Chondrocyte (in vitro differentiated cells): ENCODE data around the gene GOLGA6L7. TPM values are rescaled to one million over a fixed set of nuclear protein-coding genes. Genes with fewer than 3 reads are reported as not detected.

ENCODE experiments used
- DNase-seq: peaks from one replicate; pipeline ENCODE4 v3.0.0; 2021; ENCODE audit warnings: mixed read lengths, low spot score
- H3K27ac Mint-ChIP-seq: one replicate; pipeline ENCODE4 v1.8.0; 2021; ENCODE audit warnings: mild to moderate bottlenecking, moderate library complexity, mixed read lengths; ENCODE audit not compliant: unreplicated experiment
- H3K27me3 Mint-ChIP-seq: 2 replicates; pipeline ENCODE4 v1.8.0; 2021; ENCODE audit warnings: low read depth, mixed read lengths
- H3K36me3 Mint-ChIP-seq: 2 replicates; pipeline ENCODE4 v1.8.0; 2021; ENCODE audit warnings: low read depth, mixed read lengths
- H3K4me1 Mint-ChIP-seq: 2 replicates; pipeline ENCODE4 v1.8.0; 2021; ENCODE audit warnings: low read depth, mild to moderate bottlenecking, mixed read lengths
- H3K4me3 Mint-ChIP-seq: one replicate; pipeline ENCODE4 v1.8.0; 2021; ENCODE audit warnings: mild to moderate bottlenecking, moderate library complexity, mixed read lengths; ENCODE audit not compliant: unreplicated experiment
- H3K9me3 Mint-ChIP-seq: 2 replicates; pipeline ENCODE4 v1.8.0; 2021; ENCODE audit warnings: low read depth, mixed read lengths
- total RNA-seq: library from RNA; stranded (reverse); gene quantifications from 3 replicates; pipeline ENCODE4 v1.2.1, GENCODE V29; 2021
- TF ChIP-seq, protein P1 (sequence below): fragments of 200-600 bp; sonication (generic); IDR thresholded peaks from 2 replicates; pipeline ENCODE4 v1.5.0; 2021; ENCODE audit warnings: antibody characterized with exemption, mild to moderate bottlenecking, moderate library complexity

GOLGA6L7 gene
- total RNA-seq, 1 donor from 2014 or later = not detected

- peaks cover 50% of the 10 kb centered on the region for H3K4me1 Mint-ChIP-seq
- no peak for DNase-seq
- H3K27me3 Mint-ChIP-seq = no peaks in the 10 kb centered on the region
- TF ChIP-seq, protein P1, sequence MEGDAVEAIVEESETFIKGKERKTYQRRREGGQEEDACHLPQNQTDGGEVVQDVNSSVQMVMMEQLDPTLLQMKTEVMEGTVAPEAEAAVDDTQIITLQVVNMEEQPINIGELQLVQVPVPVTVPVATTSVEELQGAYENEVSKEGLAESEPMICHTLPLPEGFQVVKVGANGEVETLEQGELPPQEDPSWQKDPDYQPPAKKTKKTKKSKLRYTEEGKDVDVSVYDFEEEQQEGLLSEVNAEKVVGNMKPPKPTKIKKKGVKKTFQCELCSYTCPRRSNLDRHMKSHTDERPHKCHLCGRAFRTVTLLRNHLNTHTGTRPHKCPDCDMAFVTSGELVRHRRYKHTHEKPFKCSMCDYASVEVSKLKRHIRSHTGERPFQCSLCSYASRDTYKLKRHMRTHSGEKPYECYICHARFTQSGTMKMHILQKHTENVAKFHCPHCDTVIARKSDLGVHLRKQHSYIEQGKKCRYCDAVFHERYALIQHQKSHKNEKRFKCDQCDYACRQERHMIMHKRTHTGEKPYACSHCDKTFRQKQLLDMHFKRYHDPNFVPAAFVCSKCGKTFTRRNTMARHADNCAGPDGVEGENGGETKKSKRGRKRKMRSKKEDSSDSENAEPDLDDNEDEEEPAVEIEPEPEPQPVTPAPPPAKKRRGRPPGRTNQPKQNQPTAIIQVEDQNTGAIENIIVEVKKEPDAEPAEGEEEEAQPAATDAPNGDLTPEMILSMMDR = no peak
- no peaks in the 10 kb centered on the region for H3K9me3 Mint-ChIP-seq
- H3K36me3 Mint-ChIP-seq = no peaks in the 10 kb centered on the region
- H3K27ac Mint-ChIP-seq = no peak overlapping the region
- H3K4me3 Mint-ChIP-seq = no peak overlapping the region
Measured at GRCh38 chr15:28889346-28889745, 40.9 kb upstream of the GOLGA6L7 start.

GRCh38 chr15:28888900-28889299 is 40.5 kb upstream of the GOLGA6L7 start:
- peak; percentile 77 for DNase-seq
- H3K27ac Mint-ChIP-seq = no peak overlapping the region
- H3K4me3 Mint-ChIP-seq = no peak overlapping the region
- H3K4me1 Mint-ChIP-seq = peaks cover 50% of the 10 kb centered on the region
- no peaks in the 10 kb centered on the region for H3K27me3 Mint-ChIP-seq
- H3K36me3 Mint-ChIP-seq = no peaks in the 10 kb centered on the region
- TF ChIP-seq, protein P1 = no peak
- no peaks in the 10 kb centered on the region for H3K9me3 Mint-ChIP-seq

- Mint-ChIP-seq H3K9me3 (no peaks in the 10 kb centered on the region), H3K4me3 (no peak overlapping the region), H3K36me3 (no peaks in the 10 kb centered on the region), H3K4me1 (peaks cover 49% of the 10 kb centered on the region), H3K27ac (no peak overlapping the region), H3K27me3 (no peaks in the 10 kb centered on the region)
- DNase-seq = peak; percentile 72
- TF ChIP-seq, protein P1 = no peak
Measured at GRCh38 chr15:28888302-28888894, 40.0 kb upstream of the GOLGA6L7 start.

- H3K9me3 Mint-ChIP-seq = no peaks in the 10 kb centered on the region
- no peak overlapping the region for H3K27ac Mint-ChIP-seq
- no peaks in the 10 kb centered on the region for H3K27me3 Mint-ChIP-seq
- peak overlapping the region; percentile 70 for H3K4me3 Mint-ChIP-seq
- peak; percentile 86 for DNase-seq
- H3K4me1 Mint-ChIP-seq = peaks cover 41% of the 10 kb centered on the region
- TF ChIP-seq, protein P1 = no peak
- no peaks in the 10 kb centered on the region for H3K36me3 Mint-ChIP-seq
Measured at GRCh38 chr15:28887339-28888174, 39.1 kb upstream of the GOLGA6L7 start.

DNA sequence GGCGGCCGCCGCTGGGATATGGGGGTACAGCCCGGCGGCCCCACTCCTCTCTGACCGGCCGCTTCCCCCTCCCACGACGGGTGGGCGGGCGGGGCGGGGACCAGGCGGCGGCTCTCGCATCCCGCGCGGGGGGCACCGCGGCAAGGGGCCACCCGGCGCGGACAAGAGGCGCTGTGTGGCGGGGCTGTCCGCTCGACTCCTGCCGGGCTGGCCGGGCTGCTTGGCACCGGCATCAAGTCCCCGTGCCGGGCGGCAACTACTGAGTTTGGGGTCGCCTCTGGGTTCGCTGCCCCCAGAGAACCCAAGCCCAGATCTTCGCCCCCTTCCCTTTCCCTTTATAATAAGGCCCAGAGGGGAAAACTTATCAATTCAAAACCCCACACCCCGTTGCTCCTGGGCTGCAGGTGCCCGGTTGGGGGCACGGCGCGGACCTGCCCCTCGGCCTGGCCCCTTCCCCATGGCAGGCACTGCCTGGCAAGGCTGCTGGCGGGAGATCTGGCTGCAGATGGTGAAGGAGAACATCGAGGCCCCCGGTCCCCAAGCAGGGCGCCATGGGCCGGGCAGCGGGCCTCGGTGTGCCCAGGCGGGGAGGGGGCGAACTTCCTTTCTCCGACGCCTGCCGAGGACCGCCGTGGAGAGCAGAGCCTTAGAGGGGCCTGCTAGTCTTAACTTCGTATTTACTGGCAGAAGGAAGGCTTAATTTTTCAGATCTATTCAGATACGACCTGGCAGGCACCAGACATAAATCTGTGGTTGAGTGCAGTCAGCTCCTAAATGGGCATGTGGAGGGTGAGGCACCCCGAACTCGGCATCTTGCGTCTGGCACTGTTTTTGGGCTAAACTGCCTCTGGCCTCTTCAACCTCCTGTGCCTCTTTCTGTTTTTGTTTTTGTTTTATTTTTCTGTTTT is 38.2 kb upstream of the GOLGA6L7 start:
- no peaks in the 10 kb centered on the region for H3K27me3 Mint-ChIP-seq
- H3K36me3 Mint-ChIP-seq = no peaks in the 10 kb centered on the region
- DNase-seq = no peak

More for the DNA sequence above, 38.2 kb upstream of the GOLGA6L7 start:
- H3K27ac Mint-ChIP-seq = no peak overlapping the region
- no peaks in the 10 kb centered on the region for H3K9me3 Mint-ChIP-seq
- TF ChIP-seq, protein P1 = no peak
- peaks cover 41% of the 10 kb centered on the region for H3K4me1 Mint-ChIP-seq
- H3K4me3 Mint-ChIP-seq = peak overlapping the region; percentile 70
